Measurements from ENCODE around the gene OSBP2. TPM values are rescaled to one million over a fixed set of nuclear protein-coding genes. Genes with fewer than 3 reads are reported as not detected.

Gene OSBP2
- total RNA-seq, 1 donor from 2014 or later: 12.0 TPM

DNA sequence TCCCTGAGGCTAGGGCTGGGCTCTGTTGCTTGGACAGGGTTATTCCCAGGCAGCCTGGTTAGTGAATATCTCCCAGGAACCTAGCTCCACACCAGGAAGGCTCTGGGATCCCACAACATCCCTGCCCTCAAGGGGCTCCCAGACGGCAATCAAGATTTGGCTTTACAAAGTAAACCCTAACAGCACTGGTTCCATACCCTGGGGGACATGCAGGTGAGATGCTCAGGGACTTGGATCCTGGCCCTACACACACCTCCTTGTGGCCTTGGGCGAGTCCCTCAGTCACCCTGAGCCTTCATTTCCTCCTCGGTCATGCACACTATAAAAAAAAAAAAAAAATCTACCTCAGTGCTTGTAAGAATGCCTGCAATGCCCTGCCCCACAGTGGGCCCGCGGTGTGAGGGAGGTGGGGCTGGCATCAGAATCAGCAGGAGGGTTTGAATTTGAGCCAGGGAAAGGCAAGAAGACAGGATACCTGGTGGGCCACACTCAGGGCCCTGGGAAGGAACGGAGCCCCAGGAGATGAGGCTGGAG is 187.6 kb downstream of the OSBP2 start:
- ATAC-seq: no peak
- intact Hi-C loops (cut with DNase I): no loop called here
- no peak for DNase-seq (ENCODE audit: low spot score)

DNA sequence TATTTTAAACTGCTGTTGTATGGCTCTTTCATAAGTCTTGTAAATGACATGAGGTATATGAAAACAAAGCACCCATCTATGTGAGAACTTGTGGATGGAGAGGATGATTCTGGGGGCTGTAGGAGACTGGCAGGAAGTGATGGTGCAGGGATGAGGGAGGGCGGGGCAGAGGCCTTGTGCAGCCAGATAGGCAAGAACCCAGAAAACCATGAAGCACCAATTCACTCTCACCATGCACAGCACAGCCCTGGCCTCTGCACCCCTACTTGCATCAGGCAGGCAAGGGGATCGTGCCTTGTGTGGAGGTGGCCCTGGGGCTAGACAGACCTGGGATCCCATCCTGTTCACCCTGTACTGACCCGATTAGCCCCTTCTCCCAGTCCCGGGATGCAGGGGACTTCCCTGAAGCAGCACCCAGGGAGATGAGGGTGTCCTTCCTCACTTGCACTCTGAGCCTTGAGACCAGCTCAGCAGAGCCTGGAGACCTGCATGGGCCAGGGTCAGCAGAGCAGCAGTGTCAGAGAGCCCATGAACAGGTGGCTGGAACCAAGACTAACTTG is 188.4 kb downstream of the OSBP2 start:
- intact Hi-C loops (cut with DNase I): no loop called here
- ATAC-seq (no peak), DNase-seq (ENCODE audit: low spot score) (no peak)

DNA sequence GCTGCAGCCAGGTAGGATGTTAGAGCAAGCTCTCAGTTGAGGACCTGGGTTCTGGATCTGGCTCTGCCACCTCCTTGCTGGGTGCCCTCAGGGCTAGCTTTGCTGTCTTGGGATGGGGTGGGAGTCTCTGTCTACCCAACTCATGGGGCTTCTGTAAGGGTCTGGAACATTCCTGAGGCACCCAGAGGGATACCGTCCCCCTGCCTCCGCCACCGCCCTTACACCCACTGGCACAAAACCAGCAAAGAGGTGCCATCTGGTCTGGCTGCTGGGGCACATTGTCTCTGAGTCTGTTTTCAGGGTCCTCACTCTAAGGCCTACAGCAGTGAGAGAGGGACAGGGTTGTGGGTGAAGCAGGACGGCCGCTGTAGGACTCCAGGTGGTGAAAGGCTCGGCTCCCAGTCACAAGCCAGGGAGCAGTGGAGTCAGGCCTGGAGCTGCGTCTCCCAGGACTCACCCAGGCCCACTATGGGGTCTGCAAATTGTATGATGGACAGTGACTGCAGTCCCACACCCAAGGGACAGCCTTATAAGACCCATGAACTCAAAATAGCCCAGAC is 189.0 kb downstream of the OSBP2 start:
- intact Hi-C loops (cut with DNase I): no loop called here
- DNase-seq (ENCODE audit: low spot score) (no peak), ATAC-seq (no peak)

DNA sequence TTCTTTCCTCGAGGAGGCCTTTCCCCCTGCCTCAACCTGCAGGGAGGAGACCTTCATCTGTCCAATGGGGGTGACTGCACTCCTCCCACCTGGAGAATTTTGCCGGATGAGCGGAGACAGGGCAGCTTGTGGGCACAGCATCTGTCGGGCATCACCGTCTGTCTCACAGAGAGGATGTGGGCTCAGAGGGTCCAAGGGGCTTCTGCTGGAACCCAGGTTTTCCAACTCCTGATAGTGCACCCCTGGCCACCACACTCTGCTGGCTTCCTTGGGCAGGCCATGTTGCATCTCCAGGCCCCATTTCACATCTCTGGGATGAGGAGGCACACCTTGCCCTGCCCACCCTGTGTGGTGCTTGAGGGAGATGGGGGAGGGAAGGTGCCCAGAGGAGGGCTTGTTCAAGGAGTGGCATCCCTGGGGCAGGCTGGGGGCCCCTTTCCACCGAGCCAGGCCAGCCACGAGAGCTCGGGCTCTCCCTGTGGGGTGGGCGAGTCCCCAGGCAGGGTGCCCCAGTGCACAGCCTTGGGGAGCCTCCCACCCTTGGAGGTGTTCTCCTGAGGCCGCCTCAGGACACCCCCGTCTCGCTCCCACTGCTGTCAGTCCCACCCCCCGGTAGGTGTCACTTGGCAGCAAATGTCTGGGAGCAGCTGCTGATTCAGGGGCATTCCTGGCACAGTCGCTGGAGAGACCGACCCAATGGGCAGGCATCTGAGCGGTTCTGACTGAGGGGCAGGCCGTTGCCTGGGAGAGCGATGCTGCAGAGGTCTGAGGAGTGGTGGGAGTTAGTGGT is 189.7 kb downstream of the OSBP2 start:
- ATAC-seq (no peak), DNase-seq (ENCODE audit: low spot score) (no peak)
- intact Hi-C loops (cut with DNase I): no loop called here

DNA sequence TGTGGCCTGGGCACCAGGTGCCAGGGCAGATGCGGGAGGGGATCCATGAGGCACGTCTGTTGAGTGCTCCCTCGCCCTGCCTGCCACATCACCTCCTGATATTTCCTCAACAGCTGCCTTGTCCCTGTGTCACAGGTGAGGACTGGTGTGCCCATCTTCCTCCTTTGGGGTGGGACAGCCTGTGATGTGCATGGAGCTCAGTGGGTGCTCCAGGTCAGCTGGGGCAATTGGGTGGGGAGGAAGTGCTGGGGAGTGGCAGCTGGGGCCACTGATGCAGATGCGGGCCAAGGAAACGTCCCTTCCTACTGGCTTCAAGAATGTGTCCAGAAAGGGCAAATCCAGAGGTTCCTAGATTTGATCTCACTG is 190.3 kb downstream of the OSBP2 start:
- DNase-seq (ENCODE audit: low spot score) (no peak), ATAC-seq (no peak)
- intact Hi-C loops (cut with DNase I): no loop called here

DNA sequence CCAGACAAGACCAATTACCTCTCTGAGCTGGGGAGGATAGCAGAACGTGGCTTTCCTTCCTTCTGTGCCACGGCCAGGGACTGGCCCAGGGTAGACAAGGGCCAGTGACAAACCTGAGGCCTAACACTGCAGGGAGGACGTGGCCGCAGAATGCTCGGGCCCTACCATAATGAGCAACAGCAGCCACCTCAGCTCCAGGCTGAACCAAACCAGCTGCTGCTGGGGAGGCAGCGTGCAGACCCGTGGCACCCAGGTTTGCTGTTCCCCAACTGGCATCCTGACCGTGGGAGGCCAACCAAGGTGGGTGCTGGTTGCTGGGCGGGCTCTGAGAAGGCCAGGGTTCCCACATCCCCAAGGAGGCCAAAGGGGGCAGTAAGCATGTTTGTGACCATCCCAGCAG is 190.9 kb downstream of the OSBP2 start:
- DNase-seq (ENCODE audit: low spot score): no peak
- intact Hi-C loops (cut with DNase I): no loop called here
- ATAC-seq: no peak

DNA sequence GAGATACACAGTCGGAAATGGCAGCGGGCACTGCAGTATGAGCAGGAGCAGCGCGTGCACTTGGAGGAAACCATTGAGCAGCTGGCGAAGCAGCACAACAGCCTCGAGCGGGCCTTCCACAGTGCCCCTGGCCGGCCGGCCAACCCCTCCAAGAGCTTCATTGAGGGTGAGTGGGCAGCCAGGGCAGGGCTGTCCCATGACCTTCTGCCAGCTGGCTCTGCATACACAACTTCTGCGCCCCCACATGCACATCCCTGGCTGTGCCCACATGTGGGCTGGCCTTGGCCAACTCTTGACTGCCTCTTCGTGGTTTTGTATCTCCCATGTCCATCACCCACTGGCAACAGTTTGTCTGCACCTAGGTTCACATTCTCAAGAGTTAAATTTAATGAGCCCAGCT is 192.8 kb downstream of the OSBP2 start:
- intact Hi-C loops (cut with DNase I): no loop called here
- no peak for ATAC-seq
- DNase-seq (ENCODE audit: low spot score): peak; percentile 48

DNA sequence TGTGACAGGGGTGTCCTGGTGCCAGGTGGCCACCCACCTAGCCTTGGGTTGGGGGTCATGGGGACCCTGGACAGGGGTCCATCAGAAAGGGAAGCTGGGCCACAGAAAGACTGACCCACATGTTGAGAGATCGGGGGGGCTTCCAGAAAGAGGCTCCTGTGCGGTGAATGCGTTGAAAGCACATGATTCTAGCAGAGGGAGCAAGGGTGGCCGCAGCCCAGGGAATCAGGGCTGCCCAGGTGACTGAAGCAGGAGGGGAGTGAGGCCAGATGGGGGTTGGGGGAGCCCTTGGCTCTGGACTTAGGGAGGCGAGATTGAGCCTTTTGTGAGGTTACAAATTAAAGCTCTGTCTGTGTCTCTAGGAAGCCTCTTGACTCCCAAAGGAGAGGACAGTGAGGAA is 193.2 kb downstream of the OSBP2 start:
- DNase-seq (ENCODE audit: low spot score) (peak; percentile 18), ATAC-seq (no peak)
- intact Hi-C loops (cut with DNase I): no loop called here

DNA sequence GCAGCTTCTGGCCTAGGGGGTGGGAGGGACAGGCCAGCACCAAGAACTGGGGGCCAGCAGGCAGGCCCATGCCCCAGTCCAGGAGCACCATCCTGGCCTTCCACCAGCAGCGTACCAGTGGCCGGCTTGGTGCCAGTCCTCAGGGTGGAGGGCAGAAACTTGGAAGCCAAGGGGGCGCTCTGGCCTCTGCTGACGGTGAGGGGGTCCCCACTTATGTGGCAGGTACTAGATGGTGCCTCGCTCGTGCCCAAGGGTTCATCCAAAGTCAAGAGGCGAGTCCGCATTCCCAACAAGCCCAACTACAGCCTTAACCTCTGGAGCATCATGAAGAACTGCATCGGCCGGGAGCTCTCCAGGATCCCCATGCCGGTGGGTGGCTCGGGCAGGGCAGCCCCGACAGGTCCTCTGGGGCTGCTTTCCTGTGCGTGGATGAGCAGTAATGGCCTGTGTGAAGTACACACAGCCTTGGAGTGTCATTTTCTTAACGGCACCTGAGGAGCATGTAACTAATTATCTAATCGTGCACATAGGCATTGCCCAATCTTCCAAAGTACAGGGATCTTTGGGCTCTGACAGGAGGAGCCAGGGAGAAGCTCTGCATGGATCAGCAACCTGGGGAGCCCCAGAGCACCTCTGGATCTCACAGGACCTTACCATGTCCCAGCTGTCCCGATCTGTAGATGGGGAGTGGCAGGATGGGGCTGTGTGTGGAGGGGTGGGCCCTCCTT is 194.8 kb downstream of the OSBP2 start:
- intact Hi-C loops (cut with DNase I): no loop called here
- DNase-seq (ENCODE audit: low spot score): peak; percentile 46
- ATAC-seq: no peak

DNA sequence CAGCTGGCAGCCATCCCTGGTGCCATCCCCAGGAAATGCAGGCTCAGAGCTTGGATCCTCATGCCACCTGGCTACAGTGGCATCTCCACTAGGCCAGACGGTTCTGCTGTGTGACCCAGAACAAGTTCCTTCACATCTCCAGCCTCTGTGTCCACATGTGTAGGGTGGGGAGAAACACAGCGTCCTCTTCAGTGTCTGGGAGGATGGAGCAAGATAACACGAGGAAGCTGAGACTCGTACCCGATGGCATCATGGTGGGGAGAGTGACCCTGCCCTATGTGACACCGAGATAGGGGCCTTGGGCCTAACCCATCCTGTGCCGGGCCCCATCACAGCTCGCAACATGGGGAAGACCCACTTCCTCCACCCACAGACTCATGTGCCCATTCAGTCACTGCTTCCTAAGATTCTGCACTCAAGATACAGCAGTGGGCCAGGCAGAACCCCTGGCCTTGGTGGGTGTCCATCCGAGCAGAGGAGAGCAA is 195.4 kb downstream of the OSBP2 start:
- DNase-seq (ENCODE audit: low spot score): peak; percentile 40
- ATAC-seq: no peak
- intact Hi-C loops (cut with DNase I): no loop called here

DNA sequence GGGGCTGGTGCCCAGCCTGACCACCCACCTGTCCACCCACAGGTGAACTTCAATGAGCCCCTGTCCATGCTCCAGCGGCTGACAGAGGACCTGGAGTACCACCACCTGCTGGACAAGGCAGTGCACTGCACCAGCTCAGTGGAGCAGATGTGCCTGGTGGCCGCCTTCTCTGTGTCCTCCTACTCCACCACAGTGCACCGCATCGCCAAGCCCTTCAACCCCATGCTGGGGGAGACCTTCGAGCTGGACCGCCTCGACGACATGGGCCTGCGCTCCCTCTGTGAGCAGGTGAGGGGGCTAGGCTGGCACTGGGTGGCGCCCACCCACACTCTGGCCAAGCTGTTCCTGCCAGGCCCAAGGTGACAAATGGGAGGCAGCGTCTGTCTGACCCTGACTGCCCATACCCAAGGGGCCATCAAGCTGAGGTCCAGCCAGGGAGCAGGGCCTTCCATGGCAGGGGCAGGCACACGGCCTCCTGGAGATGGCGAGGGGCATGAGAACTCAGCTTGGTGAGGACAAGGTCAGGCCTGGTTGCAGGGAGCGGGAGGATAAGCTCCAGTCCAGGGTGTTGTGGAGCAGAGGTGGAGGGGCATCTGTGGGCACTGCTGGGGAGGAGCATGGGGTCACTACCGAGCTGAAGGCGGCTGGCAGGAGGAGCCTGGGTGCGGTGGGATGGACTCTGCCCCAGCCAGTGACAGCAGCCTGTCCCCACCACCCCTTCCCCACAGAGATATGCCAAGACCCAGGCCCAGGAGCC is 196.2 kb downstream of the OSBP2 start:
- DNase-seq (ENCODE audit: low spot score): peak; percentile 58
- ATAC-seq: peak; percentile 28
- intact Hi-C loops (cut with DNase I): no loop called here

DNA sequence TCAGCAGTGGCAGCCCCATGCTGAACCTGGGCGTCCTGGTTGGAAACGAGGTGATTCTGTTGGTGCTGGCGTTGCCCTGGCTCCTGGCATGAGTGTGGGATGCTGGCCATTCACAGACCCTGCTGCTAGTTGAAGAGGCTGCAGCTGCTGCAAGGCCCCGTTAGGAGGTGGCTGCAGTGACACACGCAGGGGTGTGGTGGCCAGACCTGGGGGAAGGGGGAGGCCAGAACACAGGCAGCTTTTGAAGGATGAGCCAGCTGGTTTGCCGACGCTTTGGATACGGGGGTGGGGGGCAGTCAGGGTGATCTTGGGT is 196.7 kb downstream of the OSBP2 start:
- peak; percentile 42 for DNase-seq (ENCODE audit: low spot score)
- no peak for ATAC-seq
- intact Hi-C loops (cut with DNase I): no loop called here

DNA sequence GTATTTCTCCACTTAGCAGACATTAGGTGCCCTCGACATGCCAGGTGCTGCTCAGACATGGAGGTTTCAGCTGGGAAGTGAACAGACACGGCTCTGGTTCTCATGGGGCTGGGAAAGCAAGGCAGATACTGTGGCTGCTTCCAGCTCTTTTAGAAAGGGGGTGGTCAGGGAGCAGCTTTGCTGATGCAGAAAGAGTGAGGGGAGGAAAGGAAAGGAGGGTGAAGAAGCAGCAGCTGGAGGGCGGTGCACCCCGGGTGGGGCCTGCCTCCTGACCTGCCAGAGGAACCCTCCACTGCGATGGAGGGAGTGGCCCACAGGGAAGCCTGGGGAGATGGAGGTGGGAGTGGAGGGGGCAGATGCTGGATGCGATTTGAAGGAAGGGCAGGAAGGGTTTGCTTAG is 197.1 kb downstream of the OSBP2 start:
- intact Hi-C loops (cut with DNase I): no loop called here
- ATAC-seq: no peak
- DNase-seq (ENCODE audit: low spot score): peak; percentile 17

DNA sequence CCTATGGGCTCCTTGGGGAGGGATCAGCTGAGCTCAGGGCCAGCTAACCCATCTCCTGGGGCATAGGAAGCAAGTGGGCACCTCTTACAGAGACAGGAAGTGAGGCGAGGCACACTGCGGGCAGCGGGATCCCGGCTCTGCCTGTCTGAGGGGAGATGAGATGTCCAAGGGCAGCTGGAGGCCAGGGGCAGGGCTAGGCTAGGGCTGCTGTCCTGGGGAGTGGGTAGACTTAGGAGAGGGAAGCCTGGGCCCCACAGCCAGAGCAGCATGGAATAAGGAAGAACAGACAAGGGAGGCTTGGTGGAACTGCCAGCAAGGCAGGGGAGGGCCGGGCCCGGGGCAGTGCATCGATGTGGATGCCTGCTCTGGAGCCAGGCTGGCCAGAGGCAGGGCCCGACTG is 197.6 kb downstream of the OSBP2 start:
- no peak for ATAC-seq
- intact Hi-C loops (cut with DNase I): no loop called here
- peak; percentile 33 for DNase-seq (ENCODE audit: low spot score)

DNA sequence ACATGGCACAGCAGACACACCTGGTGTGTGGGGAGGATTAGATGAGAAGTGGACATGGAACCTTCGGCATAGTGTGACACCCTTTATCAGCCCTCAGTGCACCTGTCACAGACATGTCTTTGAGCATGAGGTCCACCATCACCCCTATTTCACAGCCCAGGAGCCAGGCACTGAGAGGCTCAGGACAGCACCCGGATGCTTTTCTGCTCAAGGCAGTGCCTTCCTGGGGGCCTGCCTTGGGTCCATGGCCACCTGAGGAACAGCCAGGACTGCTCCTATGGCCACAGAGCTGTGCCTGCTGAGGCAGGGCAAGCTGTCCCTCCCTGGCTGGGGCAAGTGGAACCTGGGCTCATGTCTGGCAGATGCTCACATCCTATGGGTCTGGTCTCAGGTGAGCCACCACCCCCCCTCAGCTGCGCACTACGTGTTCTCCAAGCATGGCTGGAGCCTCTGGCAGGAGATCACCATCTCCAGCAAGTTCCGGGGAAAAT is 198.1 kb downstream of the OSBP2 start:
- no peak for DNase-seq (ENCODE audit: low spot score)
- ATAC-seq: no peak
- intact Hi-C loops (cut with DNase I): no loop called here

DNA sequence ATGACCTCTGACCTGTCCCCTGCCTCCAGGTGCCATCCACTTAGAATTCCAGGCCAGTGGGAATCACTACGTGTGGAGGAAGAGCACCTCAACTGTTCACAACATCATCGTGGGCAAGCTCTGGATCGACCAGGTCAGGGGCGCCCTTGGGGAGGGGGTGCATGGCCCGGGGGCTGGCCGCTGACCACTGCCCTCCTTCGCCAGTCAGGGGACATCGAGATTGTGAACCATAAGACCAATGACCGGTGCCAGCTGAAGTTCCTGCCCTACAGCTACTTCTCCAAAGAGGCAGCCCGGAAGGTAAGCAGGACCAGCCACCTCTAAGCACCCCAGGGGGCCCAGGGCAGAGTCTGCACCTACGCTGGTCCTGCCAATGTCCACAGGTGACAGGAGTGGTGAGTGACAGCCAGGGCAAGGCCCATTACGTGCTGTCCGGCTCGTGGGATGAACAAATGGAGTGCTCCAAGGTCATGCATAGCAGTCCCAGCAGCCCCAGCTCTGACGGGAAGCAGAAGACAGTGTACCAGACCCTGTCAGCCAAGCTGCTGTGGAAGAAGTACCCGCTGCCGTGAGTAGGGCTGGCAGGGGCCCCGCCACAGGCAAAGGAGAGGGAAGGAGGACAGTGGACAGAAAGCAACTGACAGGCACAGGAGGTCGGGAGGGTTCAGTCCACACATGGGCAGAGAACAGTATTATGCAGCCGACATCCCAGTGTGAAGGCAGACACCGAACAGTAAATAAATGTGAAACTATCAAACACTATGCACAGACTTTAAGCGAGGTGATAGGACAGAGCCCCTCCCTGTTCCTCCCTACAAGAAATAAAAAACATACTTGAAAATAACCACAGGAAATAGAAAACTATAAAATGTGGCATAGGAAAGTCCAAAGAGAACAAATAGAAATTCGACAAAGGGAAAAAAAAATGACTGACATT is 199.0 kb downstream of the OSBP2 start:
- DNase-seq (ENCODE audit: low spot score) (no peak), ATAC-seq (no peak)
- intact Hi-C loops (cut with DNase I): no loop called here

DNA sequence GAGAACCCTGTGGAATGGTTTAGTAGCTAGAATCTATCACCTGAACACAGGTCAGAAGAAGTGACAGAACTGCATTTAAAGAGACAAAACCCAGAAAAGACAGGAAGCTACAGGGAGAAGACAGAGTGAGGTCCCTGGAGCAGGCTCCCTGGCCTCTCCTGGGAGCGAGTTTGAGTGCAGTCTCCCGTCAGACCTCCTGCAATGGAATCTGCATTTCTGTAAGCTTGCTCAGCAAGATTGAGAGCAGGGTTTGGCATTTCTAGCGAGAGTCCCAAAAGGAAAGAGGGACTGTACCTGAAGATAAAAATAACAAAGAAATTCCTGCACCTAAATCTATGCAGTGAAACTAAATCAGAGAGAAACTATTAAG is 199.7 kb downstream of the OSBP2 start:
- intact Hi-C loops (cut with DNase I): no loop called here
- no peak for DNase-seq (ENCODE audit: low spot score)
- no peak for ATAC-seq
